GM12872 (cell line): ENCODE data around the gene TFE3.

Experiments used
- TF ChIP-seq, protein P1 (sequence below): IDR thresholded peaks from 3 replicates; pipeline ENCODE4 v1.5.1; 2011; ENCODE audit warnings: low read depth, mild to moderate bottlenecking, low read length, moderate library complexity; ENCODE audit not compliant: insufficient read depth

TFE3 gene

DNA sequence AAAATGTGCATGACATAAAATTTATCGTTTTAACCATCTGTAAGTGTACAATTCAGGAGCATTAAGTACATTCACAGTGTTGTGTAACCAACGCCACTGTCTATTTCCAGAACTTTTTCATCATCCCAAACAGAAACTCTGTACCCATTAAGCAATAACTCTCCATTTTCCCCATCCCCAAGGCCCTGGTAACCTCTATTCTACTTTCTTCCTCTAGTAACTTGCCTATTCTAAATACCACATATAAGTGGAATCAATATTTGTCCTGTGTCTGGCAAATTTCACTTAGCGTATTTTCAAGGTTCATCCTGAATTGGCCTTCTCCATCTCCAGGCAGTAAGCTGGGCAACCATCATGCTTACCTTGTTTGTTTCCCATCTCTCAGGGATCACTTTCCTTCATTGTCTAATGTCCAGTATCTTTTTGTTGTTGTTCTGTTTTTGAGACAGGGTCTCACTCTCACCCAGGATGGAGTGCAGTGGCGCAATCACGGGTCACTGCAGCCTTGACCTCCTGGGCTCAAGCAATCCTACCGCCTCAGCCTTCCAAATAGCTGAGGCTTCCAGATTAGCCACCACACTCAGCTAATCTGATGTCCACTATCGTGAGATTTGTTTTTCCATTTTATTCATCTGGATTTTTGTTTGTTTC, 23.4 kb downstream of the TFE3 start:
- TF ChIP-seq, protein P1, sequence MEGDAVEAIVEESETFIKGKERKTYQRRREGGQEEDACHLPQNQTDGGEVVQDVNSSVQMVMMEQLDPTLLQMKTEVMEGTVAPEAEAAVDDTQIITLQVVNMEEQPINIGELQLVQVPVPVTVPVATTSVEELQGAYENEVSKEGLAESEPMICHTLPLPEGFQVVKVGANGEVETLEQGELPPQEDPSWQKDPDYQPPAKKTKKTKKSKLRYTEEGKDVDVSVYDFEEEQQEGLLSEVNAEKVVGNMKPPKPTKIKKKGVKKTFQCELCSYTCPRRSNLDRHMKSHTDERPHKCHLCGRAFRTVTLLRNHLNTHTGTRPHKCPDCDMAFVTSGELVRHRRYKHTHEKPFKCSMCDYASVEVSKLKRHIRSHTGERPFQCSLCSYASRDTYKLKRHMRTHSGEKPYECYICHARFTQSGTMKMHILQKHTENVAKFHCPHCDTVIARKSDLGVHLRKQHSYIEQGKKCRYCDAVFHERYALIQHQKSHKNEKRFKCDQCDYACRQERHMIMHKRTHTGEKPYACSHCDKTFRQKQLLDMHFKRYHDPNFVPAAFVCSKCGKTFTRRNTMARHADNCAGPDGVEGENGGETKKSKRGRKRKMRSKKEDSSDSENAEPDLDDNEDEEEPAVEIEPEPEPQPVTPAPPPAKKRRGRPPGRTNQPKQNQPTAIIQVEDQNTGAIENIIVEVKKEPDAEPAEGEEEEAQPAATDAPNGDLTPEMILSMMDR = no peak

DNA sequence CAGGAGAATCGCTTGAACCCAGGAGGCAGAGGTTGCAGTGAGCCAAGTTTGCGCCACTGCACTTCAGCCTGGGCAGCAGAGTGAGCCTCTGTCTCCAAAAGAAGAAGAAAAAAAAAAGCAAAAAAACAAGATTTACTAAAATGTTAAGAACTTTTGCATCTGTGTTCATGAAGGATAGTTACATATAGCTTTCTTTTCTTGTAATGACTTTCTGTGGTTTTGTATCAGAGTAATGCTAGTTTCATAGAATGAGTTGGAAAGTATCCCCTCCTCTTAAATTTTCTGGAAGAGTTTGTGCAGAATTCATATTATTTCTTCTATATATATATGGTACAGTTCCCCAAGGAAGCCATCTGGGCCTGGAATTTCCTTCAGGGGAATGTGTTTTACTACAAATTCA, 24.1 kb downstream of the TFE3 start:
- TF ChIP-seq, protein P1 = no peak

DNA sequence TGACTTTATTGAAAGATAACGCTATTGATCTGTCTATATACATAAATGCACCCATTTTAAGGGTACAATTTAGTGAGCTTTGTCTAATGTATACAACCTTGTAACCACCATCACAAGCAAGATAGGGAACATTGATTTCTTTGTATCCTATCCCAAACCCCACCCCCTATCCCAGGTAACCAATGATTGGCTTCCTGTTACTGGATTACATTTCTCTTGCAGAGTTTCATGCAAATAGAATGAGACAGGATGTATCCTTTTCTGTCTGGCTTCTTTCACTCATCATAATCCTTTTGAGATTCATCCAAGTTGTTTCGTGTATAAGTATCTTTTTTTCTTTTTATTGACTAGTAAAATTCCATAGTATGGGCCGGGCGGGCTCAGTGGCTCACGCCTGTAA, 39.5 kb downstream of the TFE3 start:
- TF ChIP-seq, protein P1 = no peak

DNA sequence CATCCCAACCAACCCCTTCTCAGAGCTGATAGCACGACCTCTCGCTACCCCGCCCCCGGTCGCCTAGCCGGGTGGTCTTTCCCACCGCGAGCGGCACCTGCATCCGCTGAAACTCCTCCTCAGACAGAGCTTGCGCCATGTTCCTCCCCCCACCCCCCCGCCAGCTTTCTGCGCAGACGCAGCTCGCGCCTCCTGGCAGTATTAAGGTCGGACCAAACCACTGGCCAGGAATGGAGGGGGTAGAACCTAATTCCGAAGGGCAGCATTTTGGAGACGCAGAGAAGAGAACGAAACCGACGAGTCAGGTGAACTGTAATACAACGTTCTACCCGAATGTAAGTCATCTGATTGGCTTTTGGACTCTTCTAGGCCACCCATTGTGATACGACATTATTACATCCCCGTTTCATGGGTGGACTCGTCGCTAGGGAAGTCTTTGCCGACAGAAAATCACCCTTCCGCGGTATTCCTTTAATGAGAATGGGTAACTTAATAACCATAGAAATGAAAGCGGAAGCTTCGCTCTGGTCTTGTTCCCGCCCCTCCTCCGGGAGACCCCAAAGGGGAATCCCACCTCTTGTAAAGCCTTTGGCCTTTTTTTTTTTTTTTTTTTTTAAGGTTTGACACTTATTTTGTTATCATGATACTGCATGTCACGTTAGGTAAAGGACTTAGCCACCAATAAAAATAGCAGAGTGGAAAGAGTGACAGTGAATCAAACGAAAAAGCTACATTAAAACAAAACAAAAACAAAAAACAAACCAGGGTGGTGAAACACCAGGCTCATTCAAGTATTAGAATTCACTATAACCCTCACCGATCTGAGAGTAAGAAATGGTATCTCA, 40.8 kb downstream of the TFE3 start, which contains the start of gene GRIPAP1:
Gene GRIPAP1, minus strand, starts transcription at position 174 of the 845 bp plus-strand sequence. Its CDS starts 35 bp downstream, at position 139.
- TF ChIP-seq, protein P1 = no peak

DNA sequence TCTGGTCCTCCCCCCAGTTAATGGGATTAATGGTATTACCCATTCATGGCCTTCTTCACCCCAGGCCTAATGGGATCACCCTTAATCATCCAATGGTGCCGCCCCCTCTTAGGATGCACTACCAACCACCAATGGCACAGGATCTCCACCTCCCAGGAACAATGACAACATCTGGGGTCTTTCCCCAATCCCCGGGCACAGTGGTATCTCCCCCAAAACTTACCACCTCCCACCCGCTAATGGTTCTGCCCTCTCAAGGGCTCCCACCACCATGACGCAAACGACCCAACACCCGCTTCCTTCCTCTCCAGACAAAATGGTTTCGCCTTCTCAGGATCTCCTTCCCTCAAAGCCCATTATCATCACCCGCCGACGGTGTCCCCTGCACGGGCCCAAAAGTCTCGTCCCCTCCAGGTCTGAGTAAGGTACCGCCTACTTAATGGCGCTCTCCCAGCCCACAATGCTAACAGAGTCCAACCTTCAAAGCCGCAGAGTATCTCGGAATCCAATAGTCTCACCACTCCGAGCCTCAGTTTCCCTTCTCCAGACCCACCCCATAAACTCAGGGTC, 41.6 kb downstream of the TFE3 start:
- TF ChIP-seq, protein P1 = no peak

DNA sequence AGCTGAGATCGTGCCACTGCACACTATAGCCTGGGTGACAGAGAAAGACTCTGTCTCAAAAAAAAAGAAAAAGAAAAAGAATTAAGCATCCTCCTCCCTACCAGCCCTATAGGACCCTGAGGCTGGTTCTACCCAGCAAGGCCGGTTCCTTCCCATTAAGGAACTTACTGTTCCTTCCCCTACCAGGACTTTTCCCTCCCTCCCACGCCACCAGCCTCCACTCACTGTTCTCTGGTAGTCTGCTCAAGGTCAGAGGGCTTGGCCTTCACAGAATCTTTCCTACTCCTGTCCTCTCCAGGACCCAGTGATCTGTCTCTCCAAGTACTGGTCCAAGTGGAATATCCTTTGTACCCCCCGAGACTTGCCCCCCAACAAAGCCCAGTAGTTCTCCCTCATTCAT, 42.5 kb downstream of the TFE3 start:
- TF ChIP-seq, protein P1 = no peak

DNA sequence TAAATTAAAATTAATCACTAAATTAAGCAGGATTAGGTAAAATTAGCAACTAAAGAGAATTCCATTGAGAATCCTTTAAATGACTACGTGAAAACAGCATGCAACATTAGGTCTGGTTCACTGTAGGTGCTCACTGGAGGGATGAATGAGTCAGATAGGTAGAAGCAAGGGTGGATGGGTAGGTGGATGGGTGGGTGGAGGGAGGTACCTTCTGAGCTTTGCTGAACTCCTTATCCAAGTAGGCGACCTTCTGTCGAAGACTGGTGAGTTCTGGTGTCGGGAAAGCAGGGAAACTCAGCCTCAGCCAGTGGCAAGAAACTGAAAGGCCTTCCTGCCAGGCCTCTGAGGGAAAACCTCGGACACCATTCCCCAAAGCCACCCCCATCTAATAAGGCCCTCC, 44.1 kb downstream of the TFE3 start:
- TF ChIP-seq, protein P1 = no peak
